ENCODE measurements around the gene UBAC2.
"Not testable (repeated sequence)": the region's sequence is repeated elsewhere in the genome, so short reads cannot be mapped to it uniquely, and the experiment has no call there.

The UBAC2 gene

GRCh38 chr13:99190147-99190985 is 10.3 kb upstream of the UBAC2 start:
- no peak for DNase-seq

GRCh38 chr13:99191336-99191899 is 9.2 kb upstream of the UBAC2 start:
- no peak for DNase-seq

- DNase-seq: no peak
Measured at GRCh38 chr13:99191900-99192399, 8.7 kb upstream of the UBAC2 start.

- DNase-seq: no peak
Measured at GRCh38 chr13:99192480-99192879, 8.2 kb upstream of the UBAC2 start.

- no peak for DNase-seq
Measured at GRCh38 chr13:99193152-99193551, 7.5 kb upstream of the UBAC2 start.

GRCh38 chr13:99196466-99197116 is 4.1 kb upstream of the UBAC2 start:
- peak; percentile 20 for DNase-seq

GRCh38 chr13:99197117-99197651 is 3.5 kb upstream of the UBAC2 start:
- peak; percentile 38 for DNase-seq

- DNase-seq: no peak
Measured at GRCh38 chr13:99199541-99200431, 868 bp upstream of the UBAC2 start.

- DNase-seq: no peak
Measured at GRCh38 chr13:99203601-99204579, 3.2 kb downstream of the UBAC2 start.

- DNase-seq: no peak
Measured at GRCh38 chr13:99205621-99206220, 5.1 kb downstream of the UBAC2 start.

- DNase-seq: no peak
Measured at GRCh38 chr13:99206226-99206625, 5.6 kb downstream of the UBAC2 start.

- DNase-seq: no peak
Measured at GRCh38 chr13:99206873-99207272, 6.2 kb downstream of the UBAC2 start.

- DNase-seq: no peak
Measured at GRCh38 chr13:99207511-99207910, 6.9 kb downstream of the UBAC2 start.

- DNase-seq: no peak
Measured at GRCh38 chr13:99208185-99208584, 7.5 kb downstream of the UBAC2 start.

GRCh38 chr13:99208845-99209527 is 8.3 kb downstream of the UBAC2 start:
- DNase-seq: no peak

- DNase-seq: not testable (repeated sequence)
Measured at GRCh38 chr13:99210627-99211026, 10.0 kb downstream of the UBAC2 start.

- no peak for DNase-seq
Measured at GRCh38 chr13:99211421-99212035, 10.9 kb downstream of the UBAC2 start.

GRCh38 chr13:99214232-99214631 is 13.6 kb downstream of the UBAC2 start:
- no peak for DNase-seq

- DNase-seq: no peak
Measured at GRCh38 chr13:99214731-99215130, 14.1 kb downstream of the UBAC2 start.
